Neural cell (in vitro differentiated cells): Measurements from ENCODE around the gene DLG2. TPM values are rescaled to one million over a fixed set of nuclear protein-coding genes. Genes with fewer than 3 reads are reported as not detected.

Experiments used
- H2AFZ ChIP-seq: fragments of 200-600, 300-800 bp; sonication (generic), shearing (Covaris generic); 2 replicates; pipeline ENCODE4 v1.6.0; 2014; ENCODE audit warnings: low read depth, mild to moderate bottlenecking, antibody characterized with exemption, low read length, moderate library complexity
- H3F3A ChIP-seq: fragments of 200-600 bp; shearing (Covaris generic); 2 replicates; pipeline ENCODE4 v1.6.1; 2016; ENCODE audit warnings: mild to moderate bottlenecking, moderate library complexity, mixed read lengths, antibody characterized with exemption, low read length; ENCODE audit not compliant: insufficient read depth, poor library complexity, severe bottlenecking
- H3K27ac ChIP-seq: fragments of 200-600, 300-800 bp; sonication (generic), shearing (Covaris generic); 2 replicates; pipeline ENCODE4 v1.5.1; 2014; ENCODE audit warnings: mild to moderate bottlenecking, low read length, moderate library complexity
- H3K27me3 ChIP-seq: fragments of 300-800, 200-600 bp; sonication (generic), shearing (Covaris generic); 2 replicates; pipeline ENCODE4 v1.6.0; 2014; ENCODE audit warnings: mild to moderate bottlenecking, low read depth, low read length, moderate library complexity; ENCODE audit not compliant: insufficient read depth
- H3K36me3 ChIP-seq: fragments of 300-800, 200-600 bp; sonication (generic), shearing (Covaris generic); 2 replicates; pipeline ENCODE4 v1.5.1; 2014; ENCODE audit warnings: mild to moderate bottlenecking, antibody characterized with exemption, low read length, moderate library complexity; ENCODE audit not compliant: insufficient read depth
- H3K4me2 ChIP-seq: fragments of 300-800, 200-600 bp; sonication (generic), shearing (Covaris generic); 2 replicates; pipeline ENCODE4 v1.6.0; 2014; ENCODE audit warnings: mild to moderate bottlenecking, low read length
- H3K4me3 ChIP-seq: fragments of 300-800, 200-600 bp; sonication (generic), shearing (Covaris generic); 2 replicates; pipeline ENCODE4 v1.5.1; 2014; ENCODE audit warnings: mild to moderate bottlenecking, low read length, moderate library complexity
- H3K79me2 ChIP-seq: fragments of 200-600 bp; shearing (Covaris generic); replicated peaks from 2 replicates; pipeline ENCODE4 v1.6.0; 2014; ENCODE audit warnings: mild to moderate bottlenecking, low read length, moderate library complexity; ENCODE audit not compliant: insufficient read depth
- H3K9ac ChIP-seq: fragments of 300-800, 200-600 bp; sonication (generic), shearing (Covaris generic); 2 replicates; pipeline ENCODE4 v1.6.1; 2016; ENCODE audit warnings: mild to moderate bottlenecking, low read length, mixed read lengths
- H3K9me2 ChIP-seq: fragments of 200-600 bp; shearing (Covaris generic); 2 replicates; pipeline ENCODE4 v1.6.1; 2016; ENCODE audit warnings: mild to moderate bottlenecking, low read length, mixed read lengths; ENCODE audit not compliant: insufficient read depth
- H3K9me3 ChIP-seq: fragments of 200-600, 300-800 bp; sonication (generic), shearing (Covaris generic); 2 replicates; pipeline ENCODE4 v1.6.1; 2016; ENCODE audit warnings: mild to moderate bottlenecking, mixed run types, low read length, moderate library complexity, mixed read lengths
- H4K20me1 ChIP-seq: fragments of 200-600 bp; shearing (Covaris generic); 2 replicates; pipeline ENCODE4 v1.6.1; 2016; ENCODE audit warnings: mild to moderate bottlenecking, mixed run types; ENCODE audit not compliant: insufficient read depth
- EP300 ChIP-seq: fragments of 450-650 bp; conservative IDR thresholded peaks from 2 replicates; pipeline ENCODE4 v1.6.1; 2014; ENCODE audit warnings: antibody characterized with exemption, mild to moderate bottlenecking, moderate library complexity; ENCODE audit not compliant: poor library complexity, severe bottlenecking
- EZH2 ChIP-seq: fragments of 200-600, 300-800 bp; shearing (Covaris generic), sonication (generic); IDR thresholded peaks from 2 replicates; pipeline ENCODE4 v1.6.1; 2014; ENCODE audit warnings: antibody characterized with exemption, low read length, borderline replicate concordance, mild to moderate bottlenecking; ENCODE audit not compliant: insufficient read depth, poor library complexity, severe bottlenecking
- MXI1 ChIP-seq: fragments of 450-650 bp; conservative IDR thresholded peaks from 2 replicates; pipeline ENCODE4 v1.6.1; 2014; ENCODE audit warnings: antibody characterized with exemption, mild to moderate bottlenecking; ENCODE audit not compliant: poor library complexity, severe bottlenecking
- POLR2AphosphoS5 ChIP-seq: IDR thresholded peaks from 2 replicates; pipeline ENCODE4 v1.6.1; 2012
- RAD21 ChIP-seq: fragments of 450-650 bp; conservative IDR thresholded peaks from 2 replicates; pipeline ENCODE4 v1.6.1; 2014; ENCODE audit warnings: antibody characterized with exemption, mild to moderate bottlenecking, moderate library complexity
- SMC3 ChIP-seq: fragments of 450-650 bp; conservative IDR thresholded peaks from 2 replicates; pipeline ENCODE4 v1.6.1; 2014; ENCODE audit warnings: antibody characterized with exemption, mild to moderate bottlenecking, moderate library complexity; ENCODE audit not compliant: poor library complexity
- TAF1 ChIP-seq: IDR thresholded peaks from 2 replicates; pipeline ENCODE4 v1.6.1; 2012; ENCODE audit warnings: low read depth
- polyA plus RNA-seq: library from polyadenylated mRNA; depleted of rRNA; stranded (reverse); fragments of >200 nt; gene quantifications from 2 replicates; pipeline ENCODE4 v1.2.3, GENCODE V29; 2014
- TF ChIP-seq, protein P1 (sequence below): IDR thresholded peaks from 2 replicates; pipeline ENCODE4 v1.6.1; 2012; ENCODE audit warnings: borderline replicate concordance
- TF ChIP-seq, protein P2 (sequence below): fragments of 450-650 bp; IDR thresholded peaks from 2 replicates; pipeline ENCODE4 v1.5.1; 2014; ENCODE audit warnings: antibody characterized with exemption, mild to moderate bottlenecking, moderate library complexity; ENCODE audit not compliant: poor library complexity, severe bottlenecking

The DLG2 gene
- polyA plus RNA-seq, 1 donor from 2014 or later, result 179 TPM

- no peaks in the 10 kb centered on the region for H3K27me3 ChIP-seq
- no peaks in the 10 kb centered on the region for H3F3A ChIP-seq
- H3K9me2 ChIP-seq, result no peaks in the 10 kb centered on the region
- no peaks in the 10 kb centered on the region for H3K36me3 ChIP-seq
- no peaks in the 10 kb centered on the region for H3K9me3 ChIP-seq
- H2AFZ ChIP-seq, result no peak overlapping the region
- TF ChIP-seq RAD21 (no peak), POLR2AphosphoS5 (no peak), TAF1 (no peak)
- TF ChIP-seq, protein P1, sequence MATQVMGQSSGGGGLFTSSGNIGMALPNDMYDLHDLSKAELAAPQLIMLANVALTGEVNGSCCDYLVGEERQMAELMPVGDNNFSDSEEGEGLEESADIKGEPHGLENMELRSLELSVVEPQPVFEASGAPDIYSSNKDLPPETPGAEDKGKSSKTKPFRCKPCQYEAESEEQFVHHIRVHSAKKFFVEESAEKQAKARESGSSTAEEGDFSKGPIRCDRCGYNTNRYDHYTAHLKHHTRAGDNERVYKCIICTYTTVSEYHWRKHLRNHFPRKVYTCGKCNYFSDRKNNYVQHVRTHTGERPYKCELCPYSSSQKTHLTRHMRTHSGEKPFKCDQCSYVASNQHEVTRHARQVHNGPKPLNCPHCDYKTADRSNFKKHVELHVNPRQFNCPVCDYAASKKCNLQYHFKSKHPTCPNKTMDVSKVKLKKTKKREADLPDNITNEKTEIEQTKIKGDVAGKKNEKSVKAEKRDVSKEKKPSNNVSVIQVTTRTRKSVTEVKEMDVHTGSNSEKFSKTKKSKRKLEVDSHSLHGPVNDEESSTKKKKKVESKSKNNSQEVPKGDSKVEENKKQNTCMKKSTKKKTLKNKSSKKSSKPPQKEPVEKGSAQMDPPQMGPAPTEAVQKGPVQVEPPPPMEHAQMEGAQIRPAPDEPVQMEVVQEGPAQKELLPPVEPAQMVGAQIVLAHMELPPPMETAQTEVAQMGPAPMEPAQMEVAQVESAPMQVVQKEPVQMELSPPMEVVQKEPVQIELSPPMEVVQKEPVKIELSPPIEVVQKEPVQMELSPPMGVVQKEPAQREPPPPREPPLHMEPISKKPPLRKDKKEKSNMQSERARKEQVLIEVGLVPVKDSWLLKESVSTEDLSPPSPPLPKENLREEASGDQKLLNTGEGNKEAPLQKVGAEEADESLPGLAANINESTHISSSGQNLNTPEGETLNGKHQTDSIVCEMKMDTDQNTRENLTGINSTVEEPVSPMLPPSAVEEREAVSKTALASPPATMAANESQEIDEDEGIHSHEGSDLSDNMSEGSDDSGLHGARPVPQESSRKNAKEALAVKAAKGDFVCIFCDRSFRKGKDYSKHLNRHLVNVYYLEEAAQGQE, result no peak
- TF ChIP-seq, protein P2, sequence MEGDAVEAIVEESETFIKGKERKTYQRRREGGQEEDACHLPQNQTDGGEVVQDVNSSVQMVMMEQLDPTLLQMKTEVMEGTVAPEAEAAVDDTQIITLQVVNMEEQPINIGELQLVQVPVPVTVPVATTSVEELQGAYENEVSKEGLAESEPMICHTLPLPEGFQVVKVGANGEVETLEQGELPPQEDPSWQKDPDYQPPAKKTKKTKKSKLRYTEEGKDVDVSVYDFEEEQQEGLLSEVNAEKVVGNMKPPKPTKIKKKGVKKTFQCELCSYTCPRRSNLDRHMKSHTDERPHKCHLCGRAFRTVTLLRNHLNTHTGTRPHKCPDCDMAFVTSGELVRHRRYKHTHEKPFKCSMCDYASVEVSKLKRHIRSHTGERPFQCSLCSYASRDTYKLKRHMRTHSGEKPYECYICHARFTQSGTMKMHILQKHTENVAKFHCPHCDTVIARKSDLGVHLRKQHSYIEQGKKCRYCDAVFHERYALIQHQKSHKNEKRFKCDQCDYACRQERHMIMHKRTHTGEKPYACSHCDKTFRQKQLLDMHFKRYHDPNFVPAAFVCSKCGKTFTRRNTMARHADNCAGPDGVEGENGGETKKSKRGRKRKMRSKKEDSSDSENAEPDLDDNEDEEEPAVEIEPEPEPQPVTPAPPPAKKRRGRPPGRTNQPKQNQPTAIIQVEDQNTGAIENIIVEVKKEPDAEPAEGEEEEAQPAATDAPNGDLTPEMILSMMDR, result no peak
- no peak overlapping the region for H3K9ac ChIP-seq
- H3K27ac ChIP-seq, result no peak overlapping the region
- H4K20me1 ChIP-seq, result no peaks in the 10 kb centered on the region
- H3K79me2 ChIP-seq, result no peaks in the 10 kb centered on the region
- H3K4me2 ChIP-seq, result no peak overlapping the region
- no peak overlapping the region for H3K4me3 ChIP-seq
Observed at GRCh38 chr11:85379066-85379465, 248.1 kb downstream of the DLG2 start.

- Histone ChIP-seq H3K36me3 (no peaks in the 10 kb centered on the region), H3K79me2 (no peaks in the 10 kb centered on the region), H3K27ac (no peak overlapping the region), H3K4me2 (no peak overlapping the region), H4K20me1 (no peaks in the 10 kb centered on the region), H2AFZ (no peak overlapping the region), H3K9me3 (no peaks in the 10 kb centered on the region), H3K27me3 (no peaks in the 10 kb centered on the region), H3K9me2 (no peaks in the 10 kb centered on the region), H3K9ac (no peak overlapping the region), H3K4me3 (no peak overlapping the region), H3F3A (no peaks in the 10 kb centered on the region)
- TF ChIP-seq MXI1 (no peak), EP300 (no peak), EZH2 (no peak), POLR2AphosphoS5 (no peak), SMC3 (no peak), RAD21 (no peak), TAF1 (no peak)
- TF ChIP-seq, protein P2, result no peak
- TF ChIP-seq, protein P1, result no peak
Observed at GRCh38 chr11:85377901-85378300, 249.2 kb downstream of the DLG2 start.
